ENCODE measurements around the gene SEC14L2.

SEC14L2 gene

GRCh38 chr22:30385942-30386341 lies 10.9 kb upstream of the SEC14L2 start:
- DNase-seq (ENCODE audit: low read depth, low spot score): no peak
- no peak overlapping the region for H3K4me3 ChIP-seq

GRCh38 chr22:30386608-30386959 lies 10.2 kb upstream of the SEC14L2 start:
- no peak for DNase-seq (ENCODE audit: low read depth, low spot score)
- H3K27ac ChIP-seq: no peak overlapping the region
- peak overlapping the region; percentile 67 for H3K4me3 ChIP-seq
- no peaks in the 10 kb centered on the region for H3K9me3 ChIP-seq (ENCODE audit: low read depth, low read length)
- TF ChIP-seq FOXP2 (optimal IDR thresholded peaks at IDR 0.05; ENCODE audit: control extremely low read depth, extremely low read length, insufficient read depth): no peak
- TF ChIP-seq EZH2 (IDR thresholded peaks at IDR 0.05): no peak
- TF ChIP-seq POLR2AphosphoS5 (IDR thresholded peaks at IDR 0.05; ENCODE audit: borderline replicate concordance, low read depth, low read length): no peak
- H3K36me3 ChIP-seq (ENCODE audit: insufficient read depth, low read length): no peaks in the 10 kb centered on the region
- no peak overlapping the region for H3K9ac ChIP-seq (ENCODE audit: insufficient read length)

More at GRCh38 chr22:30385942-30386341, 10.9 kb upstream of the SEC14L2 start:
- no peaks in the 10 kb centered on the region for H3K9me3 ChIP-seq (ENCODE audit: low read depth, low read length)
- no peak overlapping the region for H3K27ac ChIP-seq
- H3K9ac ChIP-seq (ENCODE audit: insufficient read length): no peak overlapping the region
- H3K36me3 ChIP-seq (ENCODE audit: insufficient read depth, low read length): no peaks in the 10 kb centered on the region
- TF ChIP-seq POLR2AphosphoS5 (IDR thresholded peaks at IDR 0.05; ENCODE audit: borderline replicate concordance, low read depth, low read length) (no peak), EZH2 (IDR thresholded peaks at IDR 0.05) (no peak), FOXP2 (optimal IDR thresholded peaks at IDR 0.05; ENCODE audit: control extremely low read depth, extremely low read length, insufficient read depth) (no peak)

GRCh38 chr22:30386960-30387827 lies 9.6 kb upstream of the SEC14L2 start, which contains the start of gene RNF215:
Gene RNF215 (minus strand): TSS chr22:30387411. CDS start chr22:30387313, 98 bp downstream.
- no peak within 1 kb of the TSS for H3K27ac ChIP-seq
- H3K4me3 ChIP-seq: peak within 1 kb of the TSS; percentile 67
- no peak for TF ChIP-seq EZH2 (IDR thresholded peaks at IDR 0.05)
- no peak for TF ChIP-seq POLR2AphosphoS5 (IDR thresholded peaks at IDR 0.05; ENCODE audit: borderline replicate concordance, low read depth, low read length)
- TF ChIP-seq FOXP2 (optimal IDR thresholded peaks at IDR 0.05; ENCODE audit: control extremely low read depth, extremely low read length, insufficient read depth): no peak
- no peaks in the 10 kb centered on the region for H3K36me3 ChIP-seq (ENCODE audit: insufficient read depth, low read length)
- no peak for DNase-seq (ENCODE audit: low read depth, low spot score)
- H3K9me3 ChIP-seq (ENCODE audit: low read depth, low read length): no peaks in the 10 kb centered on the region
- H3K9ac ChIP-seq (ENCODE audit: insufficient read length): no peak within 1 kb of the TSS

GRCh38 chr22:30390974-30391691 lies 5.7 kb upstream of the SEC14L2 start:
- no peak for TF ChIP-seq EZH2 (IDR thresholded peaks at IDR 0.05)
- TF ChIP-seq FOXP2 (optimal IDR thresholded peaks at IDR 0.05; ENCODE audit: control extremely low read depth, extremely low read length, insufficient read depth): no peak
- no peak for TF ChIP-seq POLR2AphosphoS5 (IDR thresholded peaks at IDR 0.05; ENCODE audit: borderline replicate concordance, low read depth, low read length)
- no peak for DNase-seq (ENCODE audit: low read depth, low spot score)
- Histone ChIP-seq H3K4me3 (no peak overlapping the region), H3K27ac (no peak overlapping the region), H3K36me3 (ENCODE audit: insufficient read depth, low read length) (no peaks in the 10 kb centered on the region), H3K9me3 (ENCODE audit: low read depth, low read length) (no peaks in the 10 kb centered on the region), H3K9ac (ENCODE audit: insufficient read length) (no peak overlapping the region)

GRCh38 chr22:30392661-30393321 lies 4.0 kb upstream of the SEC14L2 start:
- Histone ChIP-seq H3K36me3 (ENCODE audit: insufficient read depth, low read length) (no peaks in the 10 kb centered on the region), H3K9me3 (ENCODE audit: low read depth, low read length) (no peaks in the 10 kb centered on the region), H3K9ac (ENCODE audit: insufficient read length) (no peak overlapping the region), H3K4me3 (no peak overlapping the region), H3K27ac (no peak overlapping the region)
- DNase-seq (ENCODE audit: low read depth, low spot score): no peak
- TF ChIP-seq POLR2AphosphoS5 (IDR thresholded peaks at IDR 0.05; ENCODE audit: borderline replicate concordance, low read depth, low read length): no peak
- TF ChIP-seq EZH2 (IDR thresholded peaks at IDR 0.05): no peak
- TF ChIP-seq FOXP2 (optimal IDR thresholded peaks at IDR 0.05; ENCODE audit: control extremely low read depth, extremely low read length, insufficient read depth): no peak

GRCh38 chr22:30393322-30393680 lies 3.5 kb upstream of the SEC14L2 start:
- H3K9me3 ChIP-seq (ENCODE audit: low read depth, low read length): no peaks in the 10 kb centered on the region
- no peak for DNase-seq (ENCODE audit: low read depth, low spot score)
- no peak for TF ChIP-seq EZH2 (IDR thresholded peaks at IDR 0.05)
- no peak for TF ChIP-seq POLR2AphosphoS5 (IDR thresholded peaks at IDR 0.05; ENCODE audit: borderline replicate concordance, low read depth, low read length)
- no peak for TF ChIP-seq FOXP2 (optimal IDR thresholded peaks at IDR 0.05; ENCODE audit: control extremely low read depth, extremely low read length, insufficient read depth)
- H3K36me3 ChIP-seq (ENCODE audit: insufficient read depth, low read length): no peaks in the 10 kb centered on the region
- no peak overlapping the region for H3K4me3 ChIP-seq
- H3K9ac ChIP-seq (ENCODE audit: insufficient read length): no peak overlapping the region
- H3K27ac ChIP-seq: no peak overlapping the region

GRCh38 chr22:30393885-30394284 lies 2.9 kb upstream of the SEC14L2 start:
- no peaks in the 10 kb centered on the region for H3K36me3 ChIP-seq (ENCODE audit: insufficient read depth, low read length)
- no peak overlapping the region for H3K4me3 ChIP-seq
- H3K27ac ChIP-seq: no peak overlapping the region
- H3K9ac ChIP-seq (ENCODE audit: insufficient read length): no peak overlapping the region
- no peak for TF ChIP-seq POLR2AphosphoS5 (IDR thresholded peaks at IDR 0.05; ENCODE audit: borderline replicate concordance, low read depth, low read length)
- TF ChIP-seq FOXP2 (optimal IDR thresholded peaks at IDR 0.05; ENCODE audit: control extremely low read depth, extremely low read length, insufficient read depth): no peak
- TF ChIP-seq EZH2 (IDR thresholded peaks at IDR 0.05): no peak
- H3K9me3 ChIP-seq (ENCODE audit: low read depth, low read length): no peaks in the 10 kb centered on the region
- DNase-seq (ENCODE audit: low read depth, low spot score): no peak

Data from SK-N-MC (cell line).